Mesenchymal stem cell (in vitro differentiated cells and primary cell): ENCODE results near the gene PLAGL1.

Experiments used
- DNase-seq: peaks from one replicate; pipeline ENCODE4 v3.0.0-alpha.2; 2013
- H2AFZ ChIP-seq: one replicate; pipeline ENCODE4 v1.6.1; 2013; ENCODE audit warnings: low read depth, mild to moderate bottlenecking, control low read depth, inconsistent platforms, low read length, moderate library complexity
- H2AK5ac ChIP-seq: 2 replicates; pipeline ENCODE4 v1.6.1; 2013; ENCODE audit warnings: low read length, moderate library complexity, mild to moderate bottlenecking, inconsistent platforms; ENCODE audit not compliant: severe bottlenecking
- H2BK120ac ChIP-seq: one replicate; pipeline ENCODE4 v1.6.1; 2013; ENCODE audit warnings: low read depth, mild to moderate bottlenecking, inconsistent platforms, low read length, moderate library complexity
- H2BK12ac ChIP-seq, 2 experiments: one replicate each; pipeline ENCODE4 v1.6.1; 2013; ENCODE audit warnings: inconsistent platforms in 2 of 2, low read length in 2 of 2, mild to moderate bottlenecking in 2 of 2, moderate library complexity in 2 of 2, control low read depth in 1 of 2
- H2BK15ac ChIP-seq: one replicate; pipeline ENCODE4 v1.6.1; 2013; ENCODE audit warnings: mild to moderate bottlenecking, low read depth, inconsistent platforms; ENCODE audit not compliant: poor library complexity, severe bottlenecking
- H2BK5ac ChIP-seq: 2 replicates; pipeline ENCODE4 v1.6.1; 2013; ENCODE audit warnings: low read depth, mild to moderate bottlenecking, low read length, control low read depth, inconsistent platforms; ENCODE audit not compliant: poor library complexity, severe bottlenecking
- H3K14ac ChIP-seq, 2 experiments: one replicate each; pipeline ENCODE4 v1.6.1; 2013; ENCODE audit warnings: inconsistent platforms in 2 of 2, low read length in 2 of 2, control low read depth in 1 of 2, mild to moderate bottlenecking in 1 of 2, moderate library complexity in 1 of 2
- H3K18ac ChIP-seq, 2 experiments: one replicate each; pipeline ENCODE4 v1.6.1; 2013; ENCODE audit warnings: inconsistent platforms in 2 of 2, low read length in 2 of 2, control low read depth in 1 of 2, low read depth in 1 of 2, mild to moderate bottlenecking in 1 of 2
- H3K23ac ChIP-seq, 2 experiments: one replicate each; pipeline ENCODE4 v1.6.1; 2013; ENCODE audit warnings: inconsistent platforms in 2 of 2, low read length in 2 of 2, mild to moderate bottlenecking in 2 of 2, moderate library complexity in 2 of 2, control low read depth in 1 of 2
- H3K27ac ChIP-seq: 2 replicates; pipeline ENCODE4 v1.5.1; 2013; ENCODE audit warnings: mild to moderate bottlenecking, moderate library complexity, low read length, control low read depth, inconsistent platforms; ENCODE audit not compliant: poor library complexity, severe bottlenecking
- H3K27me3 ChIP-seq, 2 experiments: 2 replicates each; pipeline versions ENCODE4 v1.6.1 to v1.7.0; 2013; ENCODE audit warnings: low read length in 2 of 2, mild to moderate bottlenecking in 2 of 2, moderate library complexity in 2 of 2, control low read depth in 1 of 2, inconsistent platforms in 1 of 2; ENCODE audit not compliant: control insufficient read depth in 1 of 2, insufficient read depth in 1 of 2
- H3K36me3 ChIP-seq, 2 experiments: 2 replicates each; pipeline versions ENCODE4 v1.6.1 to v1.7.0; 2013; ENCODE audit warnings: low read length in 2 of 2, control low read depth in 1 of 2, inconsistent platforms in 1 of 2, low read depth in 1 of 2, mild to moderate bottlenecking in 1 of 2; ENCODE audit not compliant: insufficient read depth in 2 of 2, control insufficient read depth in 1 of 2
- H3K4ac ChIP-seq, 2 experiments: one replicate each; pipeline ENCODE4 v1.6.1; 2013; ENCODE audit warnings: inconsistent platforms in 2 of 2, low read length in 2 of 2, mild to moderate bottlenecking in 2 of 2, moderate library complexity in 2 of 2, control low read depth in 1 of 2, low read depth in 1 of 2
- H3K4me1 ChIP-seq: 2 replicates; pipeline ENCODE4 v1.6.1; 2013; ENCODE audit warnings: low read depth, low read length, control low read depth; ENCODE audit not compliant: control insufficient read depth, insufficient read depth
- H3K4me2 ChIP-seq: 2 replicates; pipeline ENCODE4 v1.6.1; 2013; ENCODE audit warnings: low read length, mild to moderate bottlenecking, inconsistent platforms; ENCODE audit not compliant: poor library complexity, severe bottlenecking
- H3K4me3 ChIP-seq, 2 experiments: 2 replicates each; pipeline versions ENCODE4 v1.5.1 to v1.7.0; 2013; ENCODE audit warnings: low read length in 2 of 2, mild to moderate bottlenecking in 2 of 2, control low read depth in 1 of 2, low read depth in 1 of 2; ENCODE audit not compliant: insufficient read depth in 1 of 2
- H3K79me1 ChIP-seq: replicated peaks from 2 replicates; pipeline ENCODE4 v1.6.1; 2013; ENCODE audit warnings: mild to moderate bottlenecking, control low read depth, low read length, inconsistent platforms; ENCODE audit not compliant: poor library complexity, severe bottlenecking
- H3K9ac ChIP-seq: 2 replicates; pipeline ENCODE4 v1.7.0; 2013; ENCODE audit warnings: mild to moderate bottlenecking, low read length, moderate library complexity
- H3K9me3 ChIP-seq: 2 replicates; pipeline ENCODE4 v1.7.0; 2013; ENCODE audit warnings: mild to moderate bottlenecking, low read length; ENCODE audit not compliant: control insufficient read depth
- H4K8ac ChIP-seq: one replicate; pipeline ENCODE4 v1.6.1; 2013; ENCODE audit warnings: inconsistent platforms, mild to moderate bottlenecking, low read length, moderate library complexity
- H4K91ac ChIP-seq: one replicate; pipeline ENCODE4 v1.6.1; 2013; ENCODE audit warnings: mild to moderate bottlenecking, low read length, inconsistent platforms
- WGBS: methylation state at CpG from one replicate; pipeline ENCODE4 v1.1.7; 2013; ENCODE audit warnings: mixed read lengths; 5-methylcytosine and 5-hydroxymethylcytosine counted together

Gene PLAGL1

DNA sequence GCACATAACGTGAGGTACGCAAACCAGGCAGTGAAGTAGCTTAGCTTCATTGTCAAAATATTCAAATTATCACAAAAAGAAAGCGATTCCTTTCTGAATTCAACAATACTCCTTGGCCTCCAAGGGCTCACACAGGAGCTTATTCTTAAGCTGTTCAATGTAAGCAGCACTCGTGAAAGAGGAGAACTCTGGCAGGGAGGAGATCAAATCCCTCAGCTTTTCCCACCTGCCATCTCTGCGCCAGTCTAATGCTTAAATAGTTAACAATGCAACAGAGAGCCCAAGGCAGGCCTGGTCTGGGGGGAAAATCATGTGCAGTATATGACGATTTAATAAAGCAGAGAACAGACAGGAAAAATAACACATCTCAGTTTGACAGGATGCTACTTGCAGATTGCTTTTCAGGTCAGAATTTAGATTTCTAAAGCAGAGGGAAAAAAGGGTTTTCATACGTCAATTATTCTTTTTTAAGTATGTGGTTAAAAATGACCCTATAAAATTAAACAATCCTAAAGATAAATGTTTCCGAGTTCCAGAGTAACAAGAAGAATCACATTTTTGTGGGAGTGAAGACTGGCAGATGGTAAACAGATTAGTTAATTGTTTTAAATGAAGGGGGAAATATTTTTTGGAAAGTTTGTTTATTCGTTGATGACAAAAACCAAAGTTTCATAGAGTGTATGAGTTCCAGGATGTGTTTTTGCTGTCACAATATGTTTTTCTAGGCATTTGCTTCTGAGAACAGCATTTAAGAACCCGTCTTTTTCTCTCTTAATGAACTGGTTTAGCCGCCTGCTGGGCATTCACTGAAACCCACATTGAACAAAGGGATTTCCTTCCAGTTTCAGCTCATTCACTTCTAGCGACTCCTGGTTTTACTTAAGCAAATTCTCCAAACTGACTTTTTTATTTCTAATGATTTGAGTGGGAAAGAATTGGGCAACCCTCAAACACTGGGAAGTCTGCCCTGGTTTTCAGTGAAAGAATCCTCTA lies 45.9 kb downstream of the PLAGL1 start:
- Histone ChIP-seq H3K27me3 (no peaks in the 10 kb centered on the region), H3K4me1 (peaks cover 4% of the 10 kb centered on the region), H3K27ac (no peak overlapping the region), H3K9me3 (no peaks in the 10 kb centered on the region), H3K4me2 (no peak overlapping the region), H3K4ac (no peak overlapping the region), H3K23ac (no peak overlapping the region), H3K14ac (no peak overlapping the region), H2BK15ac (no peak overlapping the region), H3K4me3 (no peak overlapping the region), H3K36me3 (peaks cover 8 to 72% of the 10 kb centered on the region in 2 experiments), H4K8ac (no peak overlapping the region), H3K18ac (no peak overlapping the region), H4K91ac (no peak overlapping the region), H2BK5ac (no peak overlapping the region), H2BK12ac (peak overlapping the region in 1 of 2 experiments; percentile 56), H2AFZ (no peak overlapping the region), H2BK120ac (no peak overlapping the region), H3K9ac (peak overlapping the region; percentile 47), H3K79me1 (no peaks in the 10 kb centered on the region), H2AK5ac (no peak overlapping the region)
- WGBS, result 36% methylated on average over 10 of the region's 12 CpGs
- peak; percentile 69 for DNase-seq

DNA sequence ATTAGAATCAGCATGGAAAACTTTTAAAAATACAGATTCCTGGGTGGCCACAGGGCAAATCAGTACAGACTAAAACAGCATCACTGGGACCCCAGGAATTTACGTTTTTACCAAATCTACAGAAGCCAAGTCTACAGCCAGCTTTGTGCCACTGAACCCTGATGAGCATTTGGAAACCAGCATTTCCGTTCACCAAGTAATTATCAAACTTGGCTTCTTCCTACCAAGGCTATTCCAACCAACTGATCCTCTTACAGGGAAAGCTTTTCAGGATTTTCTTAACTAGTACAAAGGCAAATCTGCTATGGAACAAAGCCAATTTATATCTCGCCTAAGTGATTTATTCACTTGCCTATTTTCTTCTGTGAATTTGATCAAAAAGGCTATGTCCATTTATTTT lies 47.0 kb downstream of the PLAGL1 start:
- Histone ChIP-seq H3K4me3 (no peak overlapping the region), H3K14ac (no peak overlapping the region), H3K27ac (no peak overlapping the region), H2BK15ac (no peak overlapping the region), H3K4ac (no peak overlapping the region), H3K27me3 (no peaks in the 10 kb centered on the region), H4K91ac (no peak overlapping the region), H2BK120ac (no peak overlapping the region), H3K9ac (no peak overlapping the region), H3K23ac (no peak overlapping the region), H3K79me1 (no peaks in the 10 kb centered on the region), H3K36me3 (peaks cover 8 to 73% of the 10 kb centered on the region in 2 experiments), H2AFZ (no peak overlapping the region), H2AK5ac (no peak overlapping the region), H2BK12ac (no peak overlapping the region), H3K4me1 (peaks cover 4% of the 10 kb centered on the region), H3K18ac (no peak overlapping the region), H3K9me3 (no peaks in the 10 kb centered on the region), H3K4me2 (no peak overlapping the region), H4K8ac (no peak overlapping the region), H2BK5ac (no peak overlapping the region)
- DNase-seq, result no peak
- 88% methylated on average over 2 of the region's 3 CpGs for WGBS

DNA sequence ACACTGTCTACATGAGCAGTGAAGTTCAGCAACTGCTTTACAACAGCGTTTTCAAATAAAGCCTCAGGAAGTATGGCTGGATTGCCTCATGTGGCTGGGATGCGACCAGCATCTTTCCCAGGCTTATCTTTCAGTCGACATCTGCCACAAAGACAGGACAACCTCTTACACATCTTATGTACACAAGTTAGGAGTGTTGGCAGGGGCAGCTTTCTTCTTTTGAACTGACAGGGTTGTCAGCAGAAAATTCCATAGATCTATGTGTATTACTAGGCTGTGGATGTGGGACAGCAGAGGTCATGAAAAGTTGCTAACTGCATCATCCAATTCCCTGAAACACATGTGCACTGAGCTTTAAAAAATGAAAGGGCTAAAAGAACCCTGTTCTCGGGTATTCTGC lies 48.1 kb downstream of the PLAGL1 start:
- no peak overlapping the region for H2AFZ ChIP-seq

DNA sequence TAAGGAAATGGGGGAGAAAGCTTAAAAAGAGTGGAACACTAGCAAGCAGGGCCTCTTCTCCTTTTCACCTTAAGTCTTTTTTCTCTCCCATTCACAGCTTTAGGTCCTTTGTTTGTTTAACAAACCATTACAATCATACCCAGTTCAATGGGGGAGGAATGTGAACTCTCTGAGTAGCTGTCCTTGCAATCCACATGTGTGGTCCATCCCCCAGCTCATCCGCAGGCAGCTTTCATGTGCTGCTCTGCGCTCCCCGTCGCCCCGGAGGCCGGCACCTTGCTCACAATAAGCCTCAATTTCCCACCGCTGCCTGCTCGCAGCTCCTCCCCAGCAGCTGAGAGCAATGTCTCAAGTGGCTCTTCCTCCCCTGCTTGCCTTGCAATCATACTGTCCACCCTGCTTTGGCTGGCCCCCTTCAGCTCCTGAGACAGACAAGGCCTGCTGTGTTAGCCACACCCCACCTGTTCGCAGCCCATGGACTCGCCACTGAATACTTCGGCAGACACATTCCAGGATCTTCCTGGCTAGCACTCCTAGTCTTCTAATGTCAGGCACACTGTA lies 49.1 kb downstream of the PLAGL1 start:
- H3K18ac ChIP-seq, result no peak overlapping the region
- H3K9ac ChIP-seq, result no peak overlapping the region
- no peaks in the 10 kb centered on the region for H3K9me3 ChIP-seq
- H4K91ac ChIP-seq, result no peak overlapping the region
- no peak overlapping the region for H2BK15ac ChIP-seq
- no peak overlapping the region for H2AK5ac ChIP-seq
- no peak overlapping the region for H4K8ac ChIP-seq
- H3K4me1 ChIP-seq, result peaks cover 4% of the 10 kb centered on the region
- WGBS, result 21% methylated on average over 11 of the region's 11 CpGs
- H3K27ac ChIP-seq, result no peak overlapping the region
- no peak overlapping the region for H2AFZ ChIP-seq
- H3K4ac ChIP-seq, result no peak overlapping the region
- no peak overlapping the region for H3K23ac ChIP-seq
- DNase-seq, result no peak
- H3K79me1 ChIP-seq, result no peaks in the 10 kb centered on the region
- H3K4me2 ChIP-seq, result no peak overlapping the region
- H3K36me3 ChIP-seq, result peaks cover 0 to 63% of the 10 kb centered on the region in 2 experiments
- no peak overlapping the region for H2BK120ac ChIP-seq
- H3K27me3 ChIP-seq, result no peaks in the 10 kb centered on the region
- no peak overlapping the region for H2BK5ac ChIP-seq
- H3K14ac ChIP-seq, result peak overlapping the region in 1 of 2 experiments; percentile 19
- no peak overlapping the region for H2BK12ac ChIP-seq
- no peak overlapping the region for H3K4me3 ChIP-seq

More for the DNA sequence above, 48.1 kb downstream of the PLAGL1 start:
- Histone ChIP-seq H3K9ac (no peak overlapping the region), H2BK5ac (no peak overlapping the region), H4K91ac (no peak overlapping the region), H3K4me2 (no peak overlapping the region), H2BK12ac (no peak overlapping the region), H2AK5ac (no peak overlapping the region), H3K36me3 (peaks cover 2 to 71% of the 10 kb centered on the region in 2 experiments), H4K8ac (no peak overlapping the region), H3K18ac (no peak overlapping the region), H2BK15ac (no peak overlapping the region), H3K4me3 (no peak overlapping the region), H3K4me1 (peaks cover 4% of the 10 kb centered on the region), H3K4ac (no peak overlapping the region), H2BK120ac (no peak overlapping the region), H3K27ac (no peak overlapping the region), H3K9me3 (no peaks in the 10 kb centered on the region), H3K27me3 (no peaks in the 10 kb centered on the region), H3K14ac (no peak overlapping the region), H3K79me1 (no peaks in the 10 kb centered on the region), H3K23ac (no peak overlapping the region)
- no peak for DNase-seq
- 54% methylated on average over 2 of the region's 4 CpGs for WGBS
